Muscle layer of colon (tissue), 2 donors: Measurements from ENCODE around the gene RRP7A.

ENCODE experiments used
- H3K27ac ChIP-seq: one replicate; pipeline ENCODE4 v1.7.0; 2013; ENCODE audit warnings: low read depth, mild to moderate bottlenecking, low read length, moderate library complexity
- H3K27me3 ChIP-seq, 2 donors: one replicate each; pipeline ENCODE4 v1.7.0; 2013; ENCODE audit warnings: low read length in 2 of 2, mild to moderate bottlenecking in 2 of 2; ENCODE audit not compliant: insufficient read depth in 2 of 2, control insufficient read depth in 1 of 2
- H3K36me3 ChIP-seq: one replicate; pipeline ENCODE4 v1.7.0; 2013; ENCODE audit warnings: mild to moderate bottlenecking, low read length; ENCODE audit not compliant: insufficient read depth
- H3K4me1 ChIP-seq: one replicate; pipeline ENCODE4 v1.7.0; 2013; ENCODE audit warnings: mild to moderate bottlenecking, low read length; ENCODE audit not compliant: insufficient read depth
- H3K4me3 ChIP-seq, 2 donors: one replicate each; pipeline ENCODE4 v1.7.0; 2013; ENCODE audit warnings: low read length in 2 of 2, low read depth in 1 of 2, mild to moderate bottlenecking in 1 of 2, moderate library complexity in 1 of 2
- H3K9ac ChIP-seq: one replicate; pipeline ENCODE4 v1.7.0; 2013; ENCODE audit warnings: low read length
- H3K9me3 ChIP-seq: one replicate; pipeline ENCODE4 v1.7.0; 2013; ENCODE audit warnings: mild to moderate bottlenecking, low read length
- donor health status: abdominal sarcoma.
- donor health status: Adenocarcinoma of cecum.

RRP7A gene

DNA sequence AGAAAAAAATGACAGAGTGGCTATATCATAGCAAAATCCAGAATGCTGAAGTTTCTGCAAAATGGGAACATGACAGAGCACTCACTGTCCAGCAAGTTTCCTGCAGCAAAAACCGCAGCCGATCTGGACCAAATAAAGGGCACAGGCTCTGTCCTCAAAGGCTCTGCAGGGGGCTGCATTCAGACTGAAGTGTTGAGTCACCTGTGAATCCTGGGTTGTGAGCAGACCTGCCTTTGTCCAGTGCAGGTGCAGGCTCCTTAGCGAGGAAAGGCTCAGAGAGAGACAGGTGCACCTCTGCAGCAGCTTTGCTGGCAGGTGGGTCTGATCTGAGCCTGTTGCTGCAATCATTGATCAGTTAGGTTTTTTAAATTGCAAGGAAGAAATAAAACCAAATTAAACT lies 58.1 kb downstream of the RRP7A start:
- peaks cover 11 to 18% of the 10 kb centered on the region in 2 donors for H3K27me3 ChIP-seq
- no peaks in the 10 kb centered on the region for H3K4me1 ChIP-seq
- no peak overlapping the region for H3K27ac ChIP-seq
- H3K36me3 ChIP-seq = no peaks in the 10 kb centered on the region
- H3K9me3 ChIP-seq = no peaks in the 10 kb centered on the region
- no peak overlapping the region for H3K4me3 ChIP-seq
- no peak overlapping the region for H3K9ac ChIP-seq
